Activated CD8-positive, alpha-beta memory T cell treated with anti-CD3 and anti-CD28 coated beads, Interleukin-2, amount 50 U/mL, for 4 hours (primary cell): ENCODE measurements around the gene IRF9.
A peak's percentile ranks its signal among the peaks of the same experiment; 100 is the strongest.

ENCODE experiments used
- DNase-seq: peaks from one replicate; pipeline ENCODE4 v3.0.0-alpha.2; 2020

The IRF9 gene

DNA sequence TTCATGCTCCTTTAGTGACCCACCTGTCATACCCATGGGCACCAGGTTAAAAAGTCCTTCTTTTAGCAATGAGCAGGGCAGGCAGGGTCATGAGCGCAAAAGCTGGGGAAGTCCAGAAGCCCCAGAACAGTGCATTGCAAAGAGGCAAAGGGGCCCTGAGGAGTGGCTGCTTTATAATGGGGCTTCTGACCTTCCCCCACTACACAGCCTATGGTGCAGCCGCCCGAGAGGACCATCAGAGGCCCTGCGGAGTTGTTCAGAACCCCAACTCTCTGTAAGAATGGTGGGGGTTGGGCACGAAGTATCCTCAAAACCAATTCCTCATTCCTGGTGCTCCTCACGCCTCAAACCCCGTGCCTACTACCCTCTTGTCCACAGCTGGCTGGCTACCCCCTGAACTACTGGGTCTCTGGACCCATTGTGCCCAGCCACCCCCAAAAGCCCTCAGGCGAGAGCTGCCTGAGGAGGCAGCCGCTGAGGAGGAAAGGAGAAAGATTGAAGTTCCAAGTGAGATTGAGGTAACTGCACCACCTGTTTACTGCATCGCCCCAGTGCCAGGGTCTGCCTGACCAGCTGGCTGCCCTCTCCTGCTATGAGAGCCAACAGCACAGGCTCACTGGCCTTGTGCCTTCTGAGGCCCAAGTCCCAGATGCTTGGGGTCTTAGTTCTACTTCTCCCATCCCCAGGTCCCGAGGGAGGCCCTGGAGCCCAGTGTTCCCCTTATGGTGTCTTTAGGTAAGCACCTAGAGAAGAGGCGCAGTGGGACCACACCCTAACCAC lies 17.5 kb downstream of the IRF9 start:
- no peak for DNase-seq

DNA sequence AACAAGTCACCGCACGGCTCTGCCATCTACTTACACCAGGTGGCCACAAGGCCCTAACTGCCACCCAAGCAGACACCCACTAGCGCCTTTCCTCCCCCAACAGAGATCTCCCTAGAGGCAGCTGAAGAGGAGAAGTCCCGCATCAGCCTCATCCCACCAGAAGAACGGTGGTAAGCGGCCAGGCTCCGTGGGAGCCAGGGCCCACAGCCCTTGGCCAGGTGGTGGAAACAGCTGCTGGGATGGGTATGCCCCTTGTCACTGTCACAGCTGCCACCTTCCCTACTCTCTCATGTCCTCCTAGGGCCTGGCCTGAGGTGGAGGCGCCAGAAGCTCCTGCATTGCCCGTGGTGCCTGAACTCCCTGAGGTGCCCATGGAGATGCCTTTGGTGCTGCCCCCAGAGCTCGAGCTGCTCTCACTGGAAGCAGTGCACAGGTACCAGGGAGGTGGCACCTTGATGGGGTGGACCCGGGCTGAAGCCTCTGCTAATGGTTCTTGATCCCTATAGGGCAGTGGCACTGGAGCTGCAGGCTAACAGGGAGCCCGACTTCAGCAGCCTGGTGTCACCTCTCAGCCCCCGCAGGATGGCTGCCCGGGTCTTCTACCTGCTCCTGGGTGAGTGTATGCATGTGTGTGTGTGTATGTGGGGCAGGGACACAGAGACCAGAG lies 18.4 kb downstream of the IRF9 start:
- no peak for DNase-seq

DNA sequence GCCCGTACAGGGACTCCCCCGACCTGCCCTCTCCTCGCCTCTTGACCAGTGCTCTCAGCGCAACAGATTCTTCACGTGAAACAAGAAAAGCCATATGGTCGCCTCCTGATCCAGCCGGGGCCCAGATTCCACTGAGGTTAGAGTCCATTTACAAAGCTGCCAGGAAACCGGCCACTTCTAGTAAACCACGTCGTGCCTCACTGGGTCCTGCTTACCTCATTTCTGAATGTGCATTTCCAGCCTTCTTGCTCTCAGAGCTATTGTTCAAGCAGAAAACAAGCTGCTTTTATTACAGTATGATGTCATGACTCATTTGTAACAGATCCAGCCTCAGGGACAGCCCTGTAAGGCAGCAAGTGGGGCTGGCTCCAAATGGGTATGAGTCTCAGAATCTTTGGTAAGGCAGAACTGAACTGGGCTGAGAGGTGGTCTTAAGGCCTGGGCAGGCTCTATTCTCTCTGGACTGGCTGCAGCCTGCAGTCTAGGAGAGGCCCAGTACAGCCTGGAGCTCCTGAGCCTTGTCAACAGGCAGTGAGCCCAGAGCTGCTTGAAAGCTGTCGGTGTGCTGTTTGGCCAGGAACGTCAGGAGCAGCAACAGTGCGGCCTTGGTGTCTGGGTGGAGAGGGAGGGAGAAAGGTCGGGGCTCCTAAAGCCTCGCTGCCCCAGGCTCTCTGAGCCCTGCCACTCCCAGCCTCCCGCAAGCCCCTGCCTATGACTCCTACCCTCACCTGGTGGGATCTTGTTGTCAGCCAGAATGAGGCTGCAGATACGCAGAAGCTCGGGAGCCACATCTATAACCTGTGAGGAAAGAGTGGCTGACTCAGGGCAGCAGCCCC lies 19.1 kb downstream of the IRF9 start:
- no peak for DNase-seq

DNA sequence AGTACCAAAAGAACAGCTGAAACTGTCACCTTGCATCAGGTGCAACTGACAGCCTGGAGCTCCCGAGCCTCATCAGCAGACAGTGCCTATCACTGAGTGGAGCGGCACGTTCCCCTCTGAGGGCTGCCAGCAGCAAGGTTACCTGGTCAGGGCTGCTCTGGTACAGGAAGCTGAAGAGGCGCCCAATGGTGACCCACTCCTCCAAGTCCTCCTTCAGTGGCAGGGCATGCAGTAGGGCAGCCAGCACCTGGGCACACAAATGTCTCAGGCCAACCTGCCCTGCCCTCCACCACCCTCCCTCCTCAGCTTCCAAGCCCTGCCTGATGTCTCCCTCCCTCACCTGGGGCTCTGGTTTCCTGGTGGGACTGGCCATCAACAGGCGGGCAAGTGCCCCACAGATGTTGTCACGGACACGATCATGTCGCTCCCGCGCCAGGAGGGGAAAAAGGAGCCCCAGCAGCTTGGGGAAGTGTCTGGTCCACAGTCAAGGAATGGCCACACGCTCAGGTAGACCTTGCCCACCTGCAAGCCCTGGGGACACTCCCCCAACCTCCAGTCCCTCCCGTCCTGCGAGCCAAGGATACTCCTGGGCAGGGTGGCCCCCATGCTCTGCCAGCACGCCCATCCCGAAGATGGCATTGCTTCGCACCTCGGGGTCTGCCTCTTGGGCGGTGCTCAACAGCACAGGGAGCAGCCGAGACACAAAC lies 20.5 kb downstream of the IRF9 start:
- DNase-seq = no peak

DNA sequence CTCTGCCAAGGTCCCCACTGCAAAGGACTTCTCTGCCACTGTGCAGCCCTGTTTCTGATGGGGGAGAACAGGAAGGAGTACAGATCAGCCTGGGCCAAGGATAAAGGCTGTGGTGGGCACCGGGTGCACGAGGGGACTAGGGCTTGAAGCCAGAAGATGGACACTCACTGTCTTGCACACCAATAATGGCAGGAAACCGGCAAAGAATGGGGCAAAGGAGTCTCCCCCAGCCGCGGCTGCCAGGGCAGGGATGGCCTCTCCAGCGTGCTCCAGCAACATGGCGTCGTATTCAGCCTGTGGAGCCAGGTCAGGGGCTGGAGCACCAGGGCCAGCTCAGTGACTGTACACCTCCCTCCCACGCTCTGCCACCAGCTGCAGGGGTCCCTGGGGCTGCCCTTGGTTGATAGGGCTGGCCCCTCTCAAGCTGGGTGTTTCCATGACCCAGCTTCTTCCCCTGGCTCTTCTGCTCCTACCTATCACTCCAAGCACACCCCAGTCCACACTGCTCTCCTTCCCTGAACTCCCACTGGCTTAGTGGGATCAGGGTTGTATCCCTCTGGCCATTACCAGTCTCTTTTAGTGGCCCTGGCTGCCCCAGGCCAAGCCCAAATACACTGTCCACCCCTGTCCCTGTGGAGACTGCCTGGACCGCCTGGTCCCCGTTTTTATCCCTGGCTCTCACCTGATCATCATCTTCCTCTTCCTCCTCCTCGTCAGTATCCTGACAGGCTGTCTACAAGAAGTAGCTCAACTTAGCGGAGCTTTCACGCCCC lies 21.2 kb downstream of the IRF9 start:
- no peak for DNase-seq

DNA sequence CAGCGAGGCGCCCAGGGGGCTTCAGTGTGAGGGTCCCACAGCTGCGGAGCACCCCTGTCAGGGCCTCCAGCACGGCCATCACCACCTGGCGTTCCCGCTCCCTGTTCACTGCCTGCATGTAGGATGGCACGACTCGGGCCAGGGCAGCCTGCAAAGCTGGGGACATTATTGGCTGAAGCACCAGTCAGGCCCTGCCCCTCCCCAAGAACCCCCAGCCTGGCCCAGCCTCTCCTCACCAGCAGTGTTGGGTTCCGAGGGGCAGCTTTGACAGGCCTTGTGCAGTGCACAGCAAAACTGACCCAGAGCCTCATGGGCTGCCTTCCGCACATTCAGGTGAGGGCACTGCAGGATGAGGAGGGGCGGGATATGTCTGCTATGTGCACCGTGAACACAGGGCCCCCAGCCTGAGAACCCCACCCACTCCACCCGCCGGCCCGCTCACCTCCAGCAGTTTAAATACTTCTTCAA lies 22.0 kb downstream of the IRF9 start:
- DNase-seq = no peak

DNA sequence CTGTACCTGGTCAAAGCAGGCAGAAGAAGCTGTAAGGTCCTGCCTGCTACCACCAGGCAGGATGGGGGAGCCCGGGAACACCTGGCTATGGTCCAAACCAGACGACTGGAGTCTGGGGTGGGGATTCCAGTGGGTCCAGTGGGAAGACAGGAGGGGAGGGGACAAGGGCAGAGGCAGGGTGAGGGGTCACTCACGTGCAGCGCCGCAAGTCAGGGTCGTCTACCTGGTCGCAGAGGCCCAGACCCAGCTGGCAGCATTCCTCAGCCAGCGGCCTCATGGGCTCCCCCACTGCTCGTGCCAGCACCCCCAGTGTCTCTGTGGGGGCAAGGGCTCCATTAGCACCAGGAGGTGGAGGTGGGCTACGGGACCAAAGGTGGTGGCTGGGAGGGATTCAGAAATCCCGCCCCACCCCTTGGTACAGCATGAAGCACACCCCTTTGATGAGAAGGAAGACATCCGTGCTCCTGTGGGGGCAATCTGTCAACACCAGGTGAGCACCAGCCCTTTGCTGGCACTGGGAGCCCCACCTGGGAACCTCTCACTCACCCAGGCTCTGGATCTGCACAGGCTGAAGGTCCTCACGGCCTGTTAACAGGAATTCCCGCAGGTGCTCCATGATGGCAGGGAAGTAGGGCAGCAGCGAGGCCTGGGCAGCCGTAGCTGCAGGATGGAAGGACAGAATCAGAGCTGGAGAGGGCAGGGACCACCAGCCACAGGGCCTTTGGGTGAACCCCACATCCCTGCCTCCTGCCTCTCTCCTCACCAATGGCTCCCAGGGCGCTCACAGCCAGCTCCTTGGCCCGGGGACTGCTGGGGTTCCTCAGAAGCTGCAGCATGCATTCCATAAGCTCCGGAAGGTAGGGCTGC lies 23.3 kb downstream of the IRF9 start:
- no peak for DNase-seq

DNA sequence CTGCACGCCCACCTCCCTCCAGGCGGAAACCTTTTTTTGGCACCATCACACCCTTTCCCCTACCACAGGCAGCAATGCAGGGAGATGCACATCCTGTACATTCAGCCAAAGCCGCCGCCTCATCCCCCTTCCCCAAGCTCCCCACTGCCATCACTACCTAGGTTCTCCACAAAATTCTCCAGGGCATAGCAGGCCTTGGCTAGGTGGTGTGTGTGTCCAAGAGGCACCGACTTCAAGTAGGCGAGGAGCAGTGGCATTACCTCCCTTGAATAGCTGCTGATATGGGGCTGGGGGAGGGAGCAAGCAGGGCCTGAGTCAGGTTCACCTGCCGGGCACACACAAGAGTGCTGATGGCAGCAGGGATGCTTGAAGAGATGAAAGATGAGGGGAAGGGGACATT lies 24.0 kb downstream of the IRF9 start:
- DNase-seq = no peak

DNA sequence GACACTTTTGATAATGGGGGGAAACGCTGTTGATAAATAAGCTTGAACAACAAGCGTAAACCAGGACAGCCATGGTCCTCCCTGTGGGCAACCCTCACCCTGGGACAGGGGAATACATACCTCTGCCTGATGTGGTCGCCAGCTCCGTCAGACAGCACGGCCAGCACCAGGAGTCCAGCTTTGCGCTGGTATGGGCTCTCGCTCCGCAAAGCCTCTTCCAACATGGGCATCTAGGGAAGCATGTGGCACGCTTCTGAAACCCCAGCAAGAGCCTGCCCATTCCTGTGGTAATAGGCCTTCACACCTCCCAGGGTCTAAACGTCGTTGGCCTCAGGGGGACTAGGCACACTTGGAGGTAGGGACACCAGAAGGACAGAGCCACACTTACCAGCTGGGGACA lies 24.7 kb downstream of the IRF9 start:
- no peak for DNase-seq

DNA sequence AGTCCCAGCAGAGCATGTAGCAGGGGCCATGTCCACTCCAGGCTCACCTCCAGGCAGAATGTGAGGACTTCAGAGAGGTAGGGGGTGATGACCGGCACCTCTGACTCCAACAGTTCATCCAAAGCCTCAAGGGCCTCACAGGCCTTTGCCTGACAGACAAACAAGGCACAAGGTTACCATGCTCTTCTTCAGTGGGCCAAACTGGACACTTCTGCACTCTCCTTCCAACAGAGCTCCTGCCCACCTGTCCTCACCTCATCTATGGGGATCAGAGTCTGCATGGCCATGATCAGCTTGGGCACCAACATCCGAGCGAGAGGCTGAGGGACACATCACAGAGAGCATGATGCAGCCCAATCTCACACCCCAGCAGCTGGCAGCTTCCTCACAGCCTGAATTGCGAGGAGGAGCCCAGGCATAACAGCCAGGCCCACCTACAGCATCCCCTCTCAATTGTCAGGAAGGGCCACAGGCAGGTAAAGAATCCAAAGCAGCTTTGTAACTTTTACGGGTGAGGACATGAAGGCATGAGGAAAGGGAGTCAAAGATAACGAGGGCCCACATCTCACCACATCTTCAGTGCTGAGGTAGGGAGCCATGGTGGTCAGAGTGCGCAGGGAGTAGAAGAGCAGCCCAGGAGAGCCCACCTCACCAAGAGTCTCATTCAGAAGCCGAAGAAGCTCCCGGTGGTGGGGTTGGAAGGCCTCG lies 25.9 kb downstream of the IRF9 start:
- no peak for DNase-seq

DNA sequence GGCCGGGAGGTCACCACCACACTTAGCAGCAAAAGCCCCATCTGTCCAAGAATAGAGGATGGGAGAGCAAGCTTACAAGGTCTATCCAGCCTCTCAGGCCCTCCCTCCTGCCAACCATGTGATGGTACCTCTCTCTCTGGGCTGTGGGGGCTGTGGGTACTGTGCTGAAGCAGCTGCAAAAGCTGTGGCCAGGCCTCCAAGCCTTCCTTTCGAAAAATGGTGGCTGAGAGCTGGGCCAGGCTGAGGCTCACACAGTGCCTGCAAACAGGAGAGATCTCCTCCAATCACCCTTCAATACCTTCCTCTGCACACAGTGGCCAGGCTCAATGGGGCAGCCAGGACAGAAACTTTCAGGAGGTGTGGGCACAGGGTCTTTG lies 26.5 kb downstream of the IRF9 start:
- DNase-seq = no peak

DNA sequence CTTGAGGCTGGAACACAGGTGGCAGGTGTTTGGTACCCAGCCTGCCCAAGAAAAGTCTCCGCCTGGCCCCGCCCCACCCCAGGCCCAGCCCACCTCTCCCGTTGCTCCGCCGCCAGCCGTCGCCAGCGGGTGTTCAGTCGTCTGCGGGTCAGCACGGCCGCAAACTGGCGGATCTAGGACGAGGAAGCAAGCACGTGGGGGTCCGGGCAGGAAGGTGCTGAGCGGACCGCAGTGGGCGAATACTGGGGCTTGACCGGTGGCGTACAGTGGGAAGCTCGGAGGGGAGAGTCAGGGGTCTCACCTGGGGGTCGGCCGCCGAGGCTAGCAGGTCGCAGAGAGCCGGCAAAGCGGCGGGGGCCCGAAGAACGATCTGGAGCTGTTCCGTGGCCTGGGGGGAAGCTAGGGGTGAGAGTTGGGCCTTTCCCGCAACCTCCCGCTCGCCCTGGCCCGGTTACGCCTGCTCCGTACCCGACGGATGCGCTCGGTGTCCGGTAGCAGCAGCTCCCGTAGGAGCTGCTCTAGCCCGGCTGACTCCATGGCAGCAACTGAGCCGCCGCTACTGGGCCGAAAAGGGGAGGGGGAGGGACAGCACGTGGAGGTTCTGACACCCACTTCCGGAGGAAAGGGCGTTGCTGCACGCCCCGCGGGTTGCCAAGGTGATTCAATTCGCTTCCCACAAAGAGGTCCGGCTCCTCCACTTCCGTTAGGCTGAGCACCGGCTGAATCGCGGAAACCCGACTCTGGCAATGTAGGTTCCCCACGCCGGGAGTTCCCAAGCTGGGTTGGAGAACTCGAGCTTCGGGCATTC lies 27.4 kb downstream of the IRF9 start, which contains the start of gene IPO4:
Gene IPO4 (minus strand): TSS at position 566 of the 808 bp plus-strand sequence. CDS start 29 bp downstream, at position 537.
- peak; percentile 94 for DNase-seq

DNA sequence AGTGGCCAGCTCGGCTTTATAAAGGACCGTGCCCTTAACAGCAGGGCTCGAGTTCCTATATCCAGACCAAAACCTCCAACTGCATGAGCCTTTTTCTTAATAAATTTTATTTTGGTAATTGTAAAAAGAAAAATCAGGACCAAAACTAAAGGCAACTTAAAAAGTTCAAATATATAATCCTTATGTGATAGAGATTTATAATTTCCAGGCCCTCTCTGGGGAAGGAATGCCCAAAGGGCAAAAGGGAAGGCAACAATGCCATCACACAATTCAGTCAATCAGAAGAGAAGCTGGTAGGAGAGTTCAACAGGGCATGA lies 28.0 kb downstream of the IRF9 start:
- DNase-seq = no peak

DNA sequence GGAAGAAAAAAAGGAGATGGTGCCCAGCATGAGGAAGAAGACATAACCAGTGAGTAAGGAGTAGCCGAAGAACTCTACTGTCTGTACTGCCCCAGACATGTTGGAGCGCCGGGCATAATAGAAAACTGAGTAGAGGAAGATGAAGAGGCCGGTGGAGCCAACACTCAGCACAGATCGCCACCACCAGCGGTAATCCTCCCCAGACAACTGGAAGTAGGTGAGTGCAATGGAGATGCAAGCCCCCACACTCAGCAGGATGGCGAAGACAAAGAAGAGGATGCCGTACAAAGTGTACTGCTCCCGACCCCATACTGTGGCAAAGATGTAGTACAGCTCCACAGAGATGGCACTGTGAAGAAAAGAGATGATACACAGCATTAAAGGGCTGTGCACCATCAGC lies 28.4 kb downstream of the IRF9 start:
- no peak for DNase-seq

DNA sequence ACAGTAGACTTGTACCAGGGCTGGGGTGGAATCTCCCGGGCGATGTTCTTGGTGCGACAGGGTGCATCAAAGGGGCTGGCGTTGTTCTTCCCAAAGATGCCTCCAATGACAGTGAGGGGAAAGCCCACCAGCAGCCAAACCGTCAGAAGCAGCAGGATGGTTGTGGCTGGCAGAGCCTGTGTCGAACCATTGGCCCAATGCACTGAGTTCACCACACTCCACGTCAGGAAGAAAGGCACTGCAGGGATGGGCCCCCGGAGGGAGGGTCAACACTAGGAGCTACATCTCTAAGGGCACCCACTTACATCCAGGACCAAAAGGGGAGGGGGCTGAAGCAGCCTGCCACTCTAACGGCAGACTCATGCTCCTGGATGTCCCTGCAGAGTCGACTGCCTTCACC lies 29.4 kb downstream of the IRF9 start:
- no peak for DNase-seq

DNA sequence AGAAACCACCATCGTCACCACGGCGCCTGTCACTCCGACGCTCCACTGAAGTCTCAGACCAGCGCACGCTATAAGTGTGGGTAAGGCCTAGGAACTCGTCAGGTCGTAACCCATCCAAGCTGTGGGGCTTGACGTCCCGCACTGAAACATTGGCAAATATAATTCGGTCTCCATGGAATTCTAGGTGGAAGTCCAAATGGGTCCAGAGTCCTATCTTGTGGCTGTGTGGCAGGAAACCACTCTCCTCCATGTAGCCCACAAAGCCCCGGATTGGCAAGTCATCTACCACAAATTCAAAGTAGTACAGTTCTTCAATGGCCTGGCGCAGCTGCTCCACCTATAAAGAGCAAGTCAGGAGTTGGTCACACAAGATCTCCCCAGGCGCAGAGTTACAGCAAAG lies 31.9 kb downstream of the IRF9 start:
- no peak for DNase-seq

DNA sequence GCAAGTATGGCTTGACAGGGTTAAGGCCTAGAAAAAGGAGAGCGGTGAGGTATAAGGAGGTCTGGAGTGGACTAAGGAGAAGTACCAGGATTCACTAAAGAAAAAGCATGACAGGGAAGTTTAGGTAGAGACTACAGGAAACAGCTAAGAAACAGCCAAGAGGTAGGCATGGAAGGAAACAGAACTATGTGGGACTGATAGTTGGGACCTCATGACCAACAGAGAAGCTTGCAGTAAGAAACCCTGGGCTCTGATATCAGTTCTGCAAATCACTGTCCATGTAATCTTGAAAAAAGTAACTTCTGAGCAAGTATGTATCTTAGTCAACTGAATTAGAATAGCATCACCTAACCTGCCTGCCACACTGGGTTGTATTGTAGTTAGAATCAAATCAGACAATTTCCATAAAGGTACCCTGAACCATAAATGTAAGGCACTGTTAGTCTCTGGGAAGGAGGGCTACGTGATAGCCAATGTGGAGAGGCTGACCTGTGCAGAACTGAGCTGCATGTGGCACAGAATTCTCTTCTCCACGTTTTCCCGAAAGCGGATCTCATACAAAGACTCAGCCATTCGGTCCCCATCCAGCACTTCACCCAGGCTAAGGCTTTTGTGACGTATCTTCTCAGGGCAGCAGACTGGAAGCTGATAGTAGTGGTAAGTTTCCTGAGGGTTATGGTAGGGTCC lies 33.3 kb downstream of the IRF9 start:
- no peak for DNase-seq

DNA sequence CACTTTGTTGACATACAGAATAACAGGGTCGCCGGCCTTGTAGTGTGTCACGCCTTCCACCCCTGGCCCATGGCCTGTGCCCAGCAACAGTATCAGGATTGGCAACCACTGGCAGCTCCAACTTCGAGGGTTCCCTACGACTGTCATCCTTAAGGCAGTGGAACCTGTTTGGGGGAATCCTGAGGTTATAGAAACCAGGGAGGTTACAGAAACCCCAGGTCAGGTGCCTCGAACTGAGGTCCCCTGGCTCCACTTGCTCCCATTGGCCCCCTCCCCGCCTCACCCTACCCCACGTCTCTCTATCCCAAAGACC lies 33.8 kb downstream of the IRF9 start:
- DNase-seq = no peak
